Right ventricle myocardium inferior (tissue), 1 donor: ENCODE results near the gene PRR5. TPM values are rescaled to one million over a fixed set of nuclear protein-coding genes. Genes with fewer than 3 reads are reported as not detected.
"Not testable (repeated sequence)": the region's sequence is repeated elsewhere in the genome, so short reads cannot be mapped to it uniquely, and the experiment has no call there.

Source experiments
- ATAC-seq: fragments of 200-7000 bp; cut with Tn5 transposase; one replicate; pipeline ENCODE4 v1.9.1; 2020; ENCODE audit warnings: mild to moderate bottlenecking, moderate library complexity
- DNase-seq: peaks from one replicate; pipeline ENCODE4 v3.0.0; 2021; ENCODE audit errors: missing footprints
- intact Hi-C: fragments of 100-400 bp; cut with DNase I; formaldehyde crosslinking; loops from one replicate; pipeline ENCODE4 v1.11.0; 2022
- total RNA-seq: library from RNA; stranded (reverse); fragmentation: NEBNext Ultra II Directional; extraction: Animal tissue kit (Norgen Biotek cat#: 25700); gene quantifications from one replicate; pipeline ENCODE4 v1.2.1, GENCODE V29; 2021
- donor health status: DM: no; HTN: yes; CAD: no; lungs with severe emphysema.

The PRR5 gene
- total RNA-seq, 1 donor from 2014 or later: 2.9 TPM

- peak; percentile 79 for DNase-seq
- intact Hi-C loops: no loop called here
- peak; percentile 84 for ATAC-seq
Measured at GRCh38 chr22:44729391-44730021, 27.5 kb downstream of the PRR5 start.

- intact Hi-C loops: no loop called here
- ATAC-seq (no peak), DNase-seq (no peak)
Measured at GRCh38 chr22:44730022-44730393, 28.0 kb downstream of the PRR5 start.

GRCh38 chr22:44730490-44731356 lies 28.7 kb downstream of the PRR5 start:
- intact Hi-C loops: no loop called here
- DNase-seq (no peak), ATAC-seq (no peak)

DNA sequence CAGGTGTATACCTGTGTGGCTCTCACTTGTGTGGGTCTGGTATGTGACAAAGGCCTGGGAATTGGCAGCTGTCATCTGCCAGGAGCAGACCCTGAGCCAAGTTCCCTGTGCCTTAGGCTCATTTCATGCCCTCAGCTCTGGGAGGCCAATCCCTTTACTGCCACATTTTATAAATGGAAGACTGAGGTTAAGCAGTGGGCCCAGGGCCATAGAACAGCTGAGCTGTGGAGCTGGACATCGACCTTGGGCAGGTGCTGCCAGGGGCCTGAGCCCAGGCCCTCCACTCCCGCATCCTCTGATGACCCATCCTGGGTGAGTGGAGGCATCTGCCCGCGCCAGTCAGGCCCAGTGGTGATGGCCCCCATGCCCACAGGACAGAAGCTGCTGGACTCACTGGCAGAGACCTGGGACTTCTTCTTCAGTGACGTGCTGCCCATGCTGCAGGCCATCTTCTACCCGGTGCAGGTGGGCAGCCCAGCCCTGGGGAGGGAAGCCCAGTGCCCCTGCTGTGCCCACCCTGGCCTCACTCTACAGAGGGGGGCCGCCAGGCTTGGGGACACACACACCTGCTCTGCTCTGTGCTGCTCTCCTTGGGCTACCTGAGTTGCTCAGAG lies 29.5 kb downstream of the PRR5 start:
- no peak for ATAC-seq
- intact Hi-C loops: no loop called here
- DNase-seq: no peak

DNA sequence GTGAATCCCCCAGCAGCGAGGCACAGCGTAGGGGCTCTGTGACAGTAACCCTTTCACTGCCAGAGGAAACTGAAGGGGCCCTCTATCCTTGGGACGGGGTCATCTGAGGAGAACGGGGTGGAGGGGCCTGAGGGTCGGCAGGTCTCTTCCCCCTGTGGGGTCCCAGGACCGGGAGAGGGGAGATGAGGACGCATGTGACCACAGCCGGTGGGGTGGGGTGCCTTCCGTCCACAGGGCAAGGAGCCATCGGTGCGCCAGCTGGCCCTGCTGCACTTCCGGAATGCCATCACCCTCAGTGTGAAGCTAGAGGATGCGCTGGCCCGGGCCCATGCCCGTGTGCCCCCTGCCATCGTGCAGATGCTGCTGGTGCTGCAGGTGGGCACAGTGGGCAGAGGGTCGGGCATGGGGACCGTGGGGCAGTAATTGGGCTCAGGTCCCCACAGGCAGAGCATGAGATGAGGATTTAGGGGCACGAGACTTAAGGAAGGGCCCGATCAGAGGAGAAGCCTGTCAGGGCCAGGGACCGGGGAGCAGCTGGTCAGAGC lies 30.1 kb downstream of the PRR5 start:
- DNase-seq (peak; percentile 40), ATAC-seq (no peak)
- intact Hi-C loops: no loop called here

GRCh38 chr22:44732661-44733060 lies 30.7 kb downstream of the PRR5 start:
- intact Hi-C loops: no loop called here
- ATAC-seq: no peak
- DNase-seq: no peak

GRCh38 chr22:44733426-44734106 lies 31.6 kb downstream of the PRR5 start:
- intact Hi-C loops: no loop called here
- ATAC-seq (no peak), DNase-seq (peak; percentile 50)

DNA sequence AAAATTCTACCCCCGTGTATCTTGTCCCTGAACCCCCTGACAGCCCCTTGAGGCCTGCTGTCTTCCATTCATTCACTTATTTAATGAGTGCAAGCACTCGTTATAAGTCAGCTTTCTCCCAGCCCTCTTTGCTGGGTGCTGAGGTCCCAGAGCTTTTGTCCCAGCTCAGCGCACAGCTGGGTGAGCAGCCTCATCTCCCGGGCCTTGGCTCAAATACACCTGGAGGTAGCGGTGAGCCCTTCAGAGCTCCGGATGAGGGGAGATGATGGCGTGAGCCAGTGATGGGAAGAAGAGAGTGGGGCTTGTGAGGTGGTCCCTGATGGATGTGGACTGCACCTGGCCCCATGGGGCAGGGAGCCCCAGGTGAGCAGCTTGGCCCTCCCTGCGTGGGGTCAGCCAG lies 32.3 kb downstream of the PRR5 start:
- intact Hi-C loops: no loop called here
- DNase-seq (no peak), ATAC-seq (no peak)

- ATAC-seq (no peak), DNase-seq (peak; percentile 50)
- intact Hi-C loops: loop anchor here (1.0 kb wide), 1 partner anchor 38 kb away; no protein-coding TSS in a partner anchor
Measured at GRCh38 chr22:44734801-44735517, 33.0 kb downstream of the PRR5 start.

DNA sequence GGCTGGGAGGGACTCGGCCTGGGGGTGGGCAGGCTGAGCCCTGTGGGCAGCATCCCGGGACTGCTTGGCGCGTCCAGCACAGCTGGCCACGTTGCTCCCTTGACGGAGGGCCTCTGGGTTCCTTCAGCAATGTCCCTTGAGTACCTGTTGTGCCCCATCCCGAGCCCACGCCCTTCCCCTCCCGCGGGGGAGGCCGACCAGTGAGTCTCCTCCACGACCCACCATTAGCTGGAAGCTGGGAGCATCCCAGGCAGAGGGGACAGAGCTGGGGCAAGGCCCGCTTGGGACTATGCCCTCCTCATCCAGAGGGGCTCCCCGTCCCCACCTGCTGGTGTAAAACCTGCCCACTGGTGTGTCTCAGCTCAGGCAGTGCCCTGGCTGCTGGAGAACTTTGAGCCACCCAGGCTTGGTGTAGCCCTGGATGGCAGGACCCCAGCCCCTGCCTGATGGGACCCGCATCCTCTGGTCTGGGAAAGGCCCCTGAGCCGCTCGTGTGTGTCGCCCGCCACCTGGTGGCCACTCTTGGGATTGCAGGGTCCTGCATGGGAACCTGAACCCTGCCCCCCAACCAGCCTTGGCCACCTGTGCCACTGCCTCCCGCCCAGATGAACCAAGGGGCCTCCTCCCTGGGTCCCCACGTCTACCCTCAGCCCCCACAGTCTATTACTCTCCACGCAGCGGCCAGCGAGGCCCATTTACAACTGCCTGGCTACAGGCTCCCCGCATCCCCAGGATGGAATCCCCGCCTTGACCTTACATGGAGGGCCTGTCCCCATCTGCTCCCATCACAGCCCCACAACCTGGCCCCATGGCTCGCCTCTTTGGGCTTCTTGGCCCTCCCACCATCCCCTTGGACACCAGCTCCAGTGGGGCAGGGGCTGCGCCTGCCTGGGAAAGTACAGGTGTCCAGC lies 33.8 kb downstream of the PRR5 start:
- intact Hi-C loops: loop anchor here (1.0 kb wide), 1 partner anchor 38 kb away; no protein-coding TSS in a partner anchor
- DNase-seq (peak; percentile 91), ATAC-seq (peak; percentile 64)

DNA sequence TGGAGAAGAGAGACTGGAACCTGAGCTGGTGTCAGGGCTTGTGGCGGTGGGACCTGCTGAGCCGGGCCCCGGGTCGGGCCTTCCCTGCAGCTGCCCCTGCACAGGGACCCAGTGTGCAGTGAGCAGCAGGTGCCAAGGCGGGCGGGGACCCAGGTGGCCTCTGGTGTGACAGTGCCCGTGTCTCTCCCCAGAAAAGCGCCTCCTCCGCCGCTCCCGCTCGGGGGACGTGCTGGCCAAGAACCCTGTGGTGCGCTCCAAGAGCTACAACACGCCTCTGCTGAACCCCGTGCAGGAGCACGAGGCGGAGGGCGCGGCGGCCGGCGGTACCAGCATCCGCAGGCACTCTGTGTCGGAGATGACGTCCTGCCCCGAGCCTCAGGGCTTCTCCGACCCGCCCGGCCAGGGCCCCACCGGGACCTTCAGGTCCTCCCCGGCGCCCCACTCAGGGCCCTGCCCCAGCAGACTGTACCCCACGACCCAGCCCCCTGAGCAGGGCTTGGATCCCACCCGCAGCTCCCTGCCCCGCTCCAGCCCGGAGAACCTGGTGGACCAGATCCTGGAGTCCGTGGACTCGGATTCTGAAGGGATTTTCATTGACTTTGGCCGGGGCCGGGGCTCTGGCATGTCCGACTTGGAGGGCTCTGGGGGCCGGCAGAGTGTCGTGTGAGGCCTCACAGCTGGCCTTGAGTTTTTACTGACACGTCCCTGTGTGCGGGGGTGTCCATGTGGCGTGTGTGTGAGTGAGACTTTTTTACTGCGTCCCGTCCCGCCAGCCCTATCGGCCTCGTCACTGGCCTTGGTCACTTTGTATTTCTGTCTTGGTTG lies 34.8 kb downstream of the PRR5 start:
- intact Hi-C loops: no loop called here
- DNase-seq: peak; percentile 70
- peak; percentile 21 for ATAC-seq

DNA sequence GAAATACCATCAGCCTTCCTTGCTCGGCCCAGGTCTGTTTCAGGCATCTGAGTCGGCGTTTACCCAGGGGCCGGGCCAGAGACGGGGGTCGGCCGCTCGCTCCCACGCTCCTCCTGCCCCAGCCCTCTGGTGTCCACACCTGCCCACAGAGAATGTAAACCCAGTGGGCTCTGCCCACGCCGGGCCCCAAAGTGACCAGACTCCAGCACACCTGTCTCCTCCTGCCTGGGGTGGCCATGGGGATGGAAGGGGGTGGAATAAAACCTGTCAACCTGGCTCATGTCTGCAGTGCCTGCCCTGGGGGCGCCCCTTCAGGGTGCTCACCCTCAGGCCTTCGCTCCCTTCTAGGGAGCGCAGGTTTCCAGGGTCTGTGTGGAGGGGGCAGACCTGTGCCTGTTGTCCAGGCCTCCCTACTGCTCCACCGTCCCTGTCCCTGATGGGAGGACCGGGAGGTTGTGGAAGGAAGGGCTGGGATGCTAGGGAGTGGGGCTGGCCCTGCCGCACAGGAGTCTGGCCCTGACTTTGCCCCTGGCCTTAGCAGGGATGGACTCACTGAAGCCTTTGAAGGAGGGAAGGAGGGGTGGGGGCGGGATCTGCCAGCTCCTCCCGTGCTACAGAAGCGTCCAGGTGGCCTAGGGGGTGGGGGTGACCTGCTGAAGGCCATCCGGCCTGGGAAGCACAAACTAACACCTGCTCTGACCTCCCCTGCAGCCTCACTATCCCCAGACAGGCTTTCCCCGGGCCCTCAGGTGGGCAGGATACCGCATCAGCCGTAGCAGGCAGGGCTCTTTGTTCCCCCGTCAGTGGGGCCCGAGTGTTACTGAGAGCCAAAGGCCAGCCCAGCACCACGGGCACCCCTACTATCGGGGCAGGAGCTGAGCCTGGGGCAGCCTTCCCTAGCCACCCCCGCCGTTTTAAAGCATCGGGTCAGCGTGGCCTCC lies 35.7 kb downstream of the PRR5 start:
- DNase-seq (peak; percentile 59), ATAC-seq (no peak)
- intact Hi-C loops: no loop called here

GRCh38 chr22:44738347-44738715 lies 36.3 kb downstream of the PRR5 start:
- intact Hi-C loops: no loop called here
- peak; percentile 57 for DNase-seq
- no peak for ATAC-seq

GRCh38 chr22:44739024-44739423 lies 37.0 kb downstream of the PRR5 start:
- intact Hi-C loops: no loop called here
- ATAC-seq (no peak), DNase-seq (no peak)

GRCh38 chr22:44739666-44740065 lies 37.7 kb downstream of the PRR5 start:
- DNase-seq, ATAC-seq, intact Hi-C loops: not testable (repeated sequence)

DNA sequence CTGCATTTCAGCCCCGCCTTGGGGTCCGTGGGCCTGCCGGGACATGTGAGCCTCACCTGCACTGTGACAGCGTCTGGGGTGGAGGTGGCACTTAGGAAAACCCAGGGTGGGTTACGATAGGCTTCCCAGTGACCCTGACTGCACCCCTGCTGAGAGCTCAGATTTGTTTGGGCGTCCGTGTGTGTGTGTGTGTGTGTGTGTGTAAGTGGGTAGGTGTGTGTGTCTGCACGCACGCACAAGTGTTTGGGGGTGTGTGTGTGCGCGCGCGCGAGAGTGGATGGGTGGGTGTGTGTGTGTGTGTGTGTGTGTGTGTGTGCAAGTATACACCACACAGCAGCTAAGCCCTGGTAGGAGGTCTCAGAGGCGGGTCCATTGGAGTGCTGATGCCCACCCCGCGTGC lies 38.3 kb downstream of the PRR5 start:
- intact Hi-C loops: no loop called here
- DNase-seq (no peak), ATAC-seq (no peak)
